ENCODE results near the gene ADRA2B.

GRCh38 chr2:96123936-96124335, 7.6 kb upstream of the ADRA2B start:
- TF ChIP-seq CTCF (IDR thresholded peaks at IDR 0.05), result no peak
- no peak for TF ChIP-seq POLR2AphosphoS5 (IDR thresholded peaks at IDR 0.05)

Data from esophagus muscularis mucosa (tissue), 3 donors.